ENCODE measurements around the gene SHLD1.
"Not testable (repeated sequence)": the region's sequence is repeated elsewhere in the genome, so short reads cannot be mapped to it uniquely, and the experiment has no call there.

SHLD1 gene, protein sequence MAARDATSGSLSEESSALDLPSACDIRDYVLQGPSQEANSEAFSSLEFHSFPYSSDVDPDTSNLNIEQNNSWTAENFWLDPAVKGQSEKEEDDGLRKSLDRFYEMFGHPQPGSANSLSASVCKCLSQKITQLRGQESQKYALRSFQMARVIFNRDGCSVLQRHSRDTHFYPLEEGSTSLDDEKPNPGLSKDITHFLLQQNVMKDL

DNA sequence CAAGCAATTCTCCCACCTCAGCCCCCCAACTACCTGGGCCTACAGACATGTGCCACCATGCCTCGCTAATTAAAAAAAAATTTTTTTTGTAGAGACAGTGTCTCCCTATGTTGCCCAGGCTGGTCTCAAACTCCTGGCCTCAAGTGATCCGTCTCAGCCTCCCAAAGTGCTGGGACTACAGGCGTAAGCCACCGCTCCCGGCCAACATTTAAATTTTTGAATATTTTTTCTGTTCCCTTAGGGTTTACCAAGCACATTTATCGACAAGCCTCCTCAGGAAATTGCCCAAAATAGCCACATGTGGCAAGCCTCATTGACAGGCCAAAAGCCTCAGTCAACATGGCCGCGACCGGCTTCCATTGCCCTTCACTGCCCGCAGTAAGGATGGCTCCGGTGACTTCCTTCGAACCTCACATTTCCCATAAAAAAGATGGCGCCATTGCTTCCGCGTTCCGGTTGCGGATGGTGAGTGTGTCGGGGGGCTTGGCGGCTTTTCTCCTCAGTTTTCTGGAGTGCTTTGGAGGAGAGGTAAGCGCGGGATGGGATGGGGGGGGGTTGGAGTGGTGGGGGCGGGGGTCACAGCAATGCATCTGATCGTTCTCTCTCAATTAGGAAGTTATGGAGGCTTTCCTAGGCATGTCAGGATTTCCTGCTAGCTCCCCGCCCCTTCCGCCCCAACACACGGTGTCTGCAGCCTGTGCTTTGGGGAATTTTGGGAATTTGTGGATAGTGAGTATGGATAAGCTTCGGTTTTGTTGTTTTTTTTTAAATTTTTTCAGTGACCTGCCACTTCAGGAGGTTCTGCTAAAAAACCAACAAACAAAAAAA is at the start of gene SHLD1:
TSS of gene SHLD1 (plus strand) at position 450 of the 828 bp plus-strand sequence. CDS start 22,465 bp downstream, outside the sequence.
- peak; percentile 79 for DNase-seq (ENCODE audit: low spot score)

DNA sequence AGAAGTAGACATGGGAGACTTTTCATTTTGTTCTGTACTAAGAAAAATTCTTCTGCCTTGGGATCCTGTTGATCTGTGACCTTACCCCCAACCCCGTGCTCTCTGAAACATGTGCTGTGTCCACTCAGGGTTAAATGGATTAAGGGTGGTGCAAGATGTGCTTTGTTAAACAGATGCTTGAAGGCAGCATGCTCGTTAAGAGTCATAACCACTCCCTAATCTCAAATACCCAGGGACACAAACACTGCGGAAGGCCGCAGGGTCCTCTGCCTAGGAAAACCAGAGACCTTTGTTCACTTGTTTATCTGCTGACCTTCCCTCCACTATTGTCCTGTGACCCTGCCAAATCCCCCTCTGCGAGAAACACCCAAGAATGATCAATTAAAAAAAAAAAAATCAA is 47.9 kb upstream of the SHLD1 start:
- not testable (repeated sequence) for DNase-seq (ENCODE audit: low spot score)

DNA sequence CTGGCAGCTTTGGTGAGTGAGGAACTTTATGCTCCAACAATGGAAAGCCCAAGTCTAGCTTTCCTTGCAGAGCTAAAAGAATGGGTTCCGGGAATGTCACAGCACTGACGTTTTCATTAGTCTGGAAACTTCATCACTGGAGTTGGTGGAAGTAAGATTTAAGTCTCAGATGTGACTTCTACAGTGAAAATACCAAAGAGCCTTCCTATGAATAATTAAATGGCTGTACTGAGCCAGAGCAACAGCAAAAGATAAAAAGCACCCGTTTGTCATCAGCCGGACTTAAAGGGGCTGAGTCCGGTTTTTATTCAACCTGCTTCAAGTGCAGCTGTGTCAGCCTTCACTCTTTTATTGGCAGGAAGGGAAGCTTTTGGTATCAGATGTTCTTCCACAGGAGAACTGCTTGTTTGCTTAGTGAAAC is 46.5 kb upstream of the SHLD1 start:
- DNase-seq (ENCODE audit: low spot score): no peak

DNA sequence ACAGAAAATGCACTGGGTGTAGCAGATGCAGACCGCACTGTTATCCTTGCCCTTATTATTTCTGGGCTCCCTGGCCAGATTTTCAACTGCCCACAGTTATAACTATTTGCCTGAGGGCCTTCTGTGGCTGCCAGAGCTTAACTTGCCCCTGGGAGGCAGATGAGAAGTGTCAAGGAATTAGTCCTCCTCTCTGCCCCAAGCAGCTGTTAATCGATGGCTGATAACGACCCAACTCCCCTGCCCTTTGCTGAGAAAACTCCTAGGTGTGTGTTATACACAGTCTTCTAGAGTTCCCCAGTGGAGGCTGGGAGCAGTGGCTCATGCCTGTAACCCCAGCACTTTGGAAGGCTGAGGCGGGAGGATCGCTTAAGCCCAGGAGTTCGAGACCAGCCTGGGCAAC is 44.4 kb upstream of the SHLD1 start:
- DNase-seq (ENCODE audit: low spot score): no peak

DNA sequence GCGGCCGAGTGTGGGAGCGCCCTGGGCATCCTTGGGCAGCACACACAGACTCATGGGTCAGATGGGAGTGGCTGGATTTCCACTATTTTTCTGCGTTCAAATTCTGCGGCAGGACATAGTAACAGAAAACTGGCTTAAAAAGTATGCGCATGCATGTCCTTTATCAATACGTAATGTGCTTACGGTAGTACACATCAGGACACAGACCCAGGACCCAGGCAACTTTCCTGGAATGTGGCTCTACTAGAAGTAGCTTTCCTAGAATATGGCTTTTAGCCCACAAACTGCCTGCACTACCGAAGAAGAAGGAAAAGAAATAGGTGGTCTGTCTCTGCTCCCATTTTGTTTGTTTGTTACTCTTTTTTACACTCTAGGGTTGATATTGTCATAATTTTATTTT is 43.4 kb upstream of the SHLD1 start:
- DNase-seq (ENCODE audit: low spot score): no peak

DNA sequence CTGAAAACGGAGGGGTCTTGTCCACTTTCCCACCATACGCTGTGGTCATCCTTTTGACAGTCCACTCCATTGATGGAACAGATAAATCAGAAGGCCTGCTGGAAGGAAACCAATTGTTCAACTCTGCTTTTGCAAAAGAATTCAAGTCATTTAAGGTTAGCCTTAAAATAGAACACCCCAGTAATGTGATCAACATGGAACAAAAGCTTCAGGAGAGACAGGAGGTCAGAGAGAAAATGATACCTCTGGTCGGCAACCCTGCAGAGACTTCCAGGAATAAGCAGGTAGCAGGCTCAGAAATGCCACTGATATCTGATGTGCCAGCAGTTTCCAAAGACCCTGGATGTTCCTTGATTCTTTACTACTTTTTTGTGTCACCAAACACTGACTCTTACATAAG is 39.6 kb upstream of the SHLD1 start:
- no peak for DNase-seq (ENCODE audit: low spot score)

DNA sequence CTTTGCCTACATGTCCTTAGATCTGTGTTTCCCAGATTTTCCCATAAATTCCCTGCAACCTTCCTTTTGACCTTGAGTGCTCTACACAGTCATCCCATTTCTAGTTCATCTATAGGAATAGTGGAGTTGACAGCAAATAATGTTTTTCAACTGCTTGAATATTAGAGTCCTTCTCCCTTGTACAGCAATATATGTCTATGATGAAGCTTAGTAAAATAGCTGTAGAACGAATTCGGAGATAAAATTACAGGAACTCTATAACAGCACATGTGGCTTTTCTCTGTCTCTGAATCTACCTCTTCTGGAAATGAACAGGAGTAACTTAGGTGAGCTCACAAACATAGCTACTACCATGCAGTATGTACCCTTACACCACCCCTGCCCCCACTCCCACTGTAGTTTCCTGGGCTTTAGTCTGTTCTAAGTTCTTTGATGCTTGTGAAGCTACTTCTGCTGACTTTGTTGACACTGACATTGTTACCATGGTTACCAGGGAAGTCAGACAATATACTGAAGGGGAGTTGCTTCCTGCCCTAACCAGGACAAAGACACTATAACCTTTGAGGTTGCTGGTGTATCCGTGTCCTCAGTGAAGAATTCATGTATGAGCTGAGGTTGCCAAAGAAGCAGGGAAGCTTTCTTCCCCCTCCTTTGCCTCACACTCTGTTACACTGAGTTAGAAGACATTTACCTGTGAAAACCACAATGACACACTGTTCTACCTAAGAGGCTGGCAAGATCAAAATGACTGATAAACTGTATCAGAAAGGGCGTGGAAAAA is 35.8 kb upstream of the SHLD1 start:
- peak; percentile 35 for DNase-seq (ENCODE audit: low spot score)

DNA sequence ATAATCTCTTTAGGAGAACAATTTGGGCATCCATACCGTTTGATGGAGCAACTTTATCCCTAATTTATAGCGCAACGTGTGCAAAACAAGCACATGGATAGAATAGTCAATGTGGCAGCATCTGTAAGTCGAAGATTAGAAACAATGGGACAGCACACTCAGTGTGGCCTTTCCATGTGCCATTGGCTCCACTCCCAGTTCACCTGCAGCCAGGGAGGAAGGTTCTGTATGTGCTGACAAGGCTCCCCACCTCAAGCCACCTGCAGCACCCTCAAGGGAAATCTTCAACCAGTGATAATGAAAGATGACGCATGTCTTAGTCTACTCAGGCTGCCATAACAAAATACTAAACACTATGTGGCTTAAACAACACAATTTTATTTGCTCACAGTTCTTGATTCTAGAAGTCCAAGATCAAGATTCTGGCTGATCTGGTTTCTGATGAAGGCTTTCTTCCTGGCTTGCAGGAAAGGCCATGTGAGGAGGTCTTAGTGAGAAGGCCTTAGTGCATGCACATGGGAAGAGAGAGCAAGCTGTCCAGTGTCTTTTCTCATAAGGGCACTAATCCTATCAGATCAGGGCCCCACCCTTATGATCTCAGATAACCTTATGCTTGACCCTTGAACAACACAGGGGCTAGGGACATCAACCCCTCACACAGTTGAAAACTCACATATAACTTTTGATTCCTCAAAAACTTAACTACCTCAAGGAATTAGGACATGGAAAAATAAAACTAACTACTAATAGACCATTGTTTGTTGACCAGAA is 34.9 kb upstream of the SHLD1 start:
- no peak for DNase-seq (ENCODE audit: low spot score)

DNA sequence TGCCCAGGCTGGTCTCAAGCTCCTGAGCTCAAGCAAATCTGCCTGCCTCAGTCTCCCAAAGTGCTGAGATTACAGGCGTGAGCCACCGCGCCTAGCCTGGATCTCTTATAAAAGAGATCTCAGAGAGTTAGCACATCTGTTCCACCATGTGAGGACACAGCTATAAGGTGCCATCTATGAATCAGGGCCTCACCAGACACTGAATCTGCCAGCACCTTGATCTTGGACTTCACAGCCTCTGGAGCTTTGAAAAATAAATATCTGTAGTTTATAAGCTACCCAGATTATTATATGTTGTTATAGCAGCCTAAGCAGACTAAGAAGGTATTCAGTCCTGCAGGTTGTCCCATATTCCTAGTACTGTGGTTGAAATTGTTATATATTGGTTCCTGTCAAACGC is 33.2 kb upstream of the SHLD1 start:
- DNase-seq (ENCODE audit: low spot score): no peak

DNA sequence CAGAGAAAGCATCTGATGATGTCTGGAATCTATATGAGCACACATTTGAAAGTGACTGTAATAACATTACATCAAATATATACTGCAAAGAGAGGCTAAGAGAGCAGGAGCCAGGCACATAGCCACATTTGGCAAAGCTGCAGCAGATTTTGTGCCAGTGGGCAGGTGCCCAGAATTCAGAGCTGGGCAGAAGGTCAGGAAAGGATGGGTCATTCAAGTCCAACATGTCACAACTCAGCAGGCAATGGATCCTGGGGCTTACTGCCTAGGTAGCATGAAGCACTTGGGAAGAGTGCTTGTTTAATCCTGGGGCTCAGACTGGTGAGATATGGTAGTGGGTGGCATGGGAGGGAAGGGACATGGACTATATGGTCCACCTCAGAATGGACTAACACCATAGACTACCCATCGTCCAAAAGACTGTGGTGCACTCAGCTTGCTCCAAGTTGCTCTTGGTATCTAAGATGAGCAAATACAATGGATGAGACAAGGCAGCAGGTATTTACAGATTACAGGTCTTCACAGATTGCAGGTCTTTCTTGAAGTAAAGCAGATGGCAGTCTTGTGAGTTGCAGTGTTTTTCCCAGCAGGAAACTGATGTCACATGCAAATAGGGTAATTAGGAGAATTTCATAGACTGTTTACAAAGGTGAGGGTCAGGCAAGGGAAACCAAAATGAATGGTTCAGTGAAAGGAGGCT is 31.2 kb upstream of the SHLD1 start:
- no peak for DNase-seq (ENCODE audit: low spot score)

DNA sequence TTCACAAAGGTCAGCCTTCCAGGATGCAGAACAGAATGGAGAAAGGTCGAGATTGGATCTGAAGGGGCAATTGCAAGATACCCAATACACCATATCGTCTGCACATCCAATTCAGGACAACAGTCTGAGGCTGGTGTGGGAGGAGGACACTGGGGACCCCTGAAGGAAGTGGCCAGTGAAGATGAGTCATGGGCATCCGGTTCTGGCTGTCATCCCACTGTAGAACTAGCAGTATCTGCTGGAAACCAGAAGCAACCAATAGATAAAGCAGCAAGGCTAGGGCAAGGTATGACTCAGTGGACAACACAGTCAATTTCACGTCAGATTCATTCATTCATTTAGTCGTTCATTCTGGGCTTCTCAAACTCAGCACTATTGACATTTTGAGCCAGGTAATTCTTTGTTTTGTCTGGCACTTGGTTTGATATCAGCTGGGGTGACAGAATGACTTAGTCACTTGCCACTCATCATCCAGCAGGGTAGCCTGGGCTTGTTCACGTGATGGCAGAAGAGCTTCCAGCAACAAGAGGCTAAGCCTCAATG is 30.3 kb upstream of the SHLD1 start:
- no peak for DNase-seq (ENCODE audit: low spot score)

DNA sequence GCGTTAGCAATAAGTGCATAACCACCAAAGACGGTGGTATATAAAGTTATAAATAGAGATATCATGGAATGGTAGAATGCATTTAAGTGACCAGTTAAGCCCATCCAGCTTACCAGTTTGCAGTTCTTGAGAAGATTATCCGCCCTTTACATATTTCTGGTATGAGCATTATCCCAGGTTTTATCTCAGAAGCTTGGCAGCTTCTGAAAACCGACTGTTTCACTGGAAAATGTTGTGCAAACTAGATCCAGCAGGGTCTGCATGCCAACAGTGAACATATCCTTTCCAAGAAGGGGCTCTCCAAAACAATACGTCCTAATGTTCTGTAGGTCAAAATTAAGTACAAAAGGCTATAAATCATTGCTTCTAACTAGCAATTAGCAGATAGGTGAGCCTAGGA is 29.5 kb upstream of the SHLD1 start:
- no peak for DNase-seq (ENCODE audit: low spot score)

DNA sequence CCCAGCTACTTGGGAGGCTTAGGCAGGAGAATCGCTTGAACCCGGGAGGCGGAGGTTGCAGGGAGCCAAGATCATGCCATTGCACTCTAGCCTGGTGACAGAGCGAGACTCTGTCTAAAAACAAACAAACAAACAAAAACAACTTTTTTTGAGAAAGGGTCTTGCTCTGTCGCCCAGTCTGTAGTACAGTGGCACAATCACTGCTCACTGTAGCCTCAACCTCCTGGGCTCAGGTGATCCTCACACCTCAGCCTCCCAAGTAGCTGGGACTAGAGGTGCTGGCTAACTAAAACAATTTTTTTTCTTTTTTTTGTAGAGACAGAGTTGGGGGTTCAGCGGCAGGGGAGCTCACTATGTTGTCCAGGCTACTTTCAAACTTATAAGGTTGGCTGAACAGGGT is 28.8 kb upstream of the SHLD1 start:
- DNase-seq (ENCODE audit: low spot score): not testable (repeated sequence)

DNA sequence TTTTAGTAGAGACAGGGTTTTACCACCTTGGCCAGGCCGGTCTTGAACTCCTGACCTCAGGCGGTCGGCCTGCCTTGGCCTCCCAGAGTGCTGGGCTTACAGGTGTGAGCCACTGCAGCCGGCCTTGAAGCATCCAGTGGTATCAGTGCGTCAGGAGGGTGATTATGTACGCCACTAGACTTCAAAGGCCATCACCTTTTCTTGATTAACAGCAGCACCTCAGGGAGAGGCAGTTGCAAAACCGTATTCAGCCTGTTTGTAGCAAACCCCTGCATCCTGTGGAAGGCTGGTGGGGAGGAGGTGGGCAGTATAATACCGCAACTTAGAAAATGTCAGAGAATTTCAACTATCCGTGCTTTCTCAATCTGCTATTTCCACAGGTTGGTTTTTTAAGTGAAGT is 27.3 kb upstream of the SHLD1 start:
- DNase-seq (ENCODE audit: low spot score): no peak

DNA sequence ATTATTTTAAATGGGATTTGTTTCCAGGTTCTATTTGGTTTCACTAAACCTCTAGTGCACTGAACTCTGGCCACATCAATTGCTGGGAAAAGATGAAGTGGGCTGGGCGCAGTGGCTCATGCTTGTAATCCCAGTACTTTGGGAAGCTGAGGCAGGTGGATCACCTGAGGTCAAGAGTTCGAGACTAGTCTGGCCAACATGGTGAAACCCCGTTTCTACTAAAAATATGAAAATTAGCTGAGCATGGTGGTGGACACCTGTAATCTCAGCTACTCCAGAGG is 25.1 kb upstream of the SHLD1 start:
- DNase-seq (ENCODE audit: low spot score): not testable (repeated sequence)

DNA sequence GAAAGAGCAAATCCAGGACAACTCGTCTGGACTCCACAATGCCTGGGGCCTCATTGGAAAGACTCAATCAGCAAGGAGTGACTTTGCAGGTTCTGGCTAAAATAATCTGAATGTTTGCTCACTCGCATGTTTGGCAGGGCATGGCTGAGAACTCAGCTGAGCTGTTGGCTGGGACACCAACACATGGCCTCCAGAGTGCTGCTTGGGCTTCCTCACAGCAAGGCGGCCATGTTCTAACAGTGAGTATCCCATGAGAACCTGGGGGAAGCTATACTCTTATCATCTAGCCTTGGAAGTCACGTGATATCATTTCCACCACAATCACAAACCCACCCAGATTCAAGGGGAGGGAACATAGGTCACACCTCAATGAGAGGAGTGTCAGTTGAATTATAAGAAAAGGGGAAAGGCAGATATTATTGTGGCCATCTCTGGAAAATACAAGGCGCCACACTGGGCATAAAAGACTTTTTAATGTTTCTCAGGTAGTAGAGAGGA is 23.1 kb upstream of the SHLD1 start:
- DNase-seq (ENCODE audit: low spot score): no peak

DNA sequence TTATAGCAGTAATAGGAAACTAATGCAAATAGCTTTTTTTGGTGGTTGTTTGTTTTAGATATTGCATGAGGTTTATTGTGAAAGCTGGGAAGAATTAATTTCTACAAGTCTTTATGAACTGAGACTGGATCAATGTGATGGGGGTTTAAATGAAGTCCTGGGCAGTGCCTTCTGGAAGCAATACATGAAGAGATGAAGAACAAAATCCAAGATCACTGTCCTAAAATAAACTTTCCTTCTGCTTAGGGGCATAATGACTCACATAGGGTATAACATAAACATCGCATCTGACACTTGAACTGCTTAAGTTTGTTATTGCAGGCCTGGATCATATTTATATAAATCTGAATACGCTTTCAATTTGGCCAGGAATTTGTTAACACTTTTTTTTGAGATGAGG is 20.9 kb upstream of the SHLD1 start:
- DNase-seq (ENCODE audit: low spot score): no peak

DNA sequence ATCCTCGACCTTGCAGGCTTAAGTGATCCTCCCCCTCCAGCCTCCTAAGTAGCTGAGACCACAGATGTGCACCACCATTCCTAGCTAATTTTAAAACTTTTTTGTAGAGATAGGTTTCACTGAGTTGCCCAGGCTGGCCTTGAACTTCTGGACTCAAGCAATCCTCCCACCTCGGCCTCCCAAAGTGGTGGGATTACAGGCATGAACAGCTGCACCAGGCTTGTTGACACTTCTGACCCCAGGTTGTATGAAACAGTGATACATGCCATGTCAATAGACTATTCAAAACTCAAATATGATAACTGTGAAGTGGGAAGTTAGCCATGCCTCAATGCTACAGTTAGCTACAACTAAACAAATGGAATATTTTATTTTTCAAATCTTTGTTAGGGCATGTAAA is 20.1 kb upstream of the SHLD1 start:
- DNase-seq (ENCODE audit: low spot score): no peak

DNA sequence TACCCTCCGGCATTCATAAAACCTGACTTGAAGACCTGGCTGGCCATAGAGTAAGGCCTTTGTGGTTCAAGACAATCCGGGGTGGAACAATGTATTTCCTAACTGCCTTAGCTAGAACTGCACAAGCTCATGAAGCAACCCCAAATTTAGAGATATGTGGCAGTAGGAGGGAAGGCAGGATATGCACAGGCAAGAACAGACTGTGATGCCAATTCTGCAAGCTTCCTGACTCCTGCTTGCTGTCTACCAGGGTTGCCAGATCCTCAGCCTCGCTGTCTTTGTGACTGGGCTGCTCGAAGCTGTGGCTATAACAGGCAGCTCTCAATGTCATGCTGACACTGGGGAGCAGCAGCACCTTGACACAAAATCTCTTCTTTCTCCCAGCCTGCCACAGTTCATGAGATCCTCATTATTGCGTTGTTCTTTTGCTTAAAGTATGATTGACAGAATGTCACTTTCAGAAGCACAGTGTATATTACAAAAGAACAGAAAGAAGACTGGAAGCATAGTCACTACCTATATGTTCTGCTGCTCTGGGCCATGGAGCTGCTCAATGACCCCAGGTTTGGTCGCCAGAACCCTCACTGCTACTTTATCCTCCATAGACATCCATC is 18.3 kb upstream of the SHLD1 start:
- DNase-seq (ENCODE audit: low spot score): no peak

DNA sequence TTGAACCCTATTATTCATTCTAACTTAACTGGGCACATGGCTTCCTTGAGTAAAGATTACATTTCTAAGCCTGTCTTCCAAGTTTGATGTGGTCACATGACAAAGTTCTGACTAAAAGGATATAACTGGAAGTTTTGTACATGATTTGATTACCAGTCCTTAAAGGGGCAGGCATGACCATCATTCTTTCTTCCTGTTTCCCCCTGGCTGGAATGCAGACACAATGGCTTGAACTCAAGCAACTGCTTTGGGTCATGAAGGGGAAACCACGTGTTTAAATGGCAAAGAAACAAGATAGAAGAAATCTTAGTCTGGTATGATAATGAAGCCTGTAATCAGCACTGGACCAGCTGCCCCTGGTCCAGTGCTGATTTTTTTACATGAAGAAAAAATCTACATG is 15.6 kb upstream of the SHLD1 start:
- DNase-seq (ENCODE audit: low spot score): no peak
